Measurements from ENCODE around the gene FARS2.

GRCh38 chr6:5737460-5737859 is 476.1 kb downstream of the FARS2 start:
- no peak for TF ChIP-seq PHF21A (IDR thresholded peaks at IDR 0.05; ENCODE audit: borderline replicate concordance, low read depth)
- no peak for TF ChIP-seq ZFP30 (CRISPR knock-in tag; IDR thresholded peaks at IDR 0.05; ENCODE audit: borderline replicate concordance)
- TF ChIP-seq HCFC1 (IDR thresholded peaks at IDR 0.05; ENCODE audit: low read depth, low read length), result no peak
- TF ChIP-seq NFE2 (IDR thresholded peaks at IDR 0.05; ENCODE audit: low read depth), result no peak
- TF ChIP-seq CC2D1A (IDR thresholded peaks at IDR 0.05), result no peak
